ENCODE measurements around the gene METRNL.
"Not testable (repeated sequence)": the region's sequence is repeated elsewhere in the genome, so short reads cannot be mapped to it uniquely, and the experiment has no call there.

METRNL gene

GRCh38 chr17:83118071-83118841 lies 38.8 kb downstream of the METRNL start:
- Histone ChIP-seq H3K79me2 (ENCODE audit: control insufficient read depth, insufficient read depth, low read length, unreplicated experiment) (no peaks in the 10 kb centered on the region), H3K27me3 (ENCODE audit: insufficient read depth, low read length) (peaks cover 3% of the 10 kb centered on the region; the same call in 1 of the 2 replicates), H3K27ac (ENCODE audit: low read depth, low read length) (no peak overlapping the region), H3K4me3 (ENCODE audit: low read depth, low read length) (no peak overlapping the region), H3K4me1 (ENCODE audit: control insufficient read depth, insufficient read depth, low read length, unreplicated experiment) (no peaks in the 10 kb centered on the region), H3K36me3 (ENCODE audit: insufficient read depth, low read length) (no peaks in the 10 kb centered on the region), H2AFZ (ENCODE audit: low read length, unreplicated experiment) (no peak overlapping the region)

DNA sequence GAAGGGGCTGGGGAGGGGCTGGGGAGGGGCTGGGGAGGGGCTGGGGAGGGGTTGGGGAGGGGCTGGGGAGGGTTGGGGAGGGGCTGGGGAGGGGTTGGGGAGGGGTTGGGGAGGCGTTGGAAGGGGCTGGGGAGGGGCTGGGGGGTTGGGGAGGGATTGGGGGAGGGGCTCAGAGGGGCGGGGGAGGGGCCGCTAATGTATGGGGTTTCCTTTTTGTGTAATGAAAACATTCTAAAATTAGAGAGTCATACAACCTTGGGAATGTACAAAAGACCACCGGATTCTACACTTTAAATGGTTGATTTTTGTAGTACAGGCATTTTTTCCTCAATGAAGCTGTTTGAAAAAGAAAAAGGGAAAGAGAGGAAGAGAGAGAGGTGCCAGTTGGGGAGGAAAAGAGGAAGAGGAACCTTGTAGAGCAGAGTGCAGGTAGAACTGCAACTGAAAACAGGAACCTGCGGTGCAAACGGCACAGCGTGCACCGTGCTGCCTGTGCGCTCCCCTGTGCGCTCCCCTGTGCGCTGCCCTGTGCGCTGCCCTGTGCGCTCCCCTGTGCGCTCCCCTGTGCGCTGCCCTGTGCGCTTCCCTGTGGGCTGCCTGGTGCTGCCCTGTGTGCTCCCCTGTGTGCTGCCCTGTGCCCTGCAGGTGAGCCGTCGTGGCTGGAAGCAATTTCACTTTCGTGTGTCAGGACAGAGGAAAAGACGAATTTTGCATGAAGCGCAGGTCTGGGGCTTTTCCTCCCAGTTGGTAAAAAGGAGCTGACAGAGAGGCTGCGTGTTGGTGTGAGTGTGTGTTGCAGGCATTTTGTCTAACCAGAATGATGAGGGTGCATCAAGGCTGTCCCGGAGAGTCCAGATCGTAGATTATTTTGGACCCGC lies 40.8 kb downstream of the METRNL start:
- no peak overlapping the region for H3K4me3 ChIP-seq (ENCODE audit: low read depth, low read length)
- H3K27me3 ChIP-seq (ENCODE audit: insufficient read depth, low read length) = peaks cover 3% of the 10 kb centered on the region; the same call in 1 of the 2 replicates

GRCh38 chr17:83121473-83121872 lies 42.1 kb downstream of the METRNL start:
- H3K4me3 ChIP-seq (ENCODE audit: low read depth, low read length); H2AFZ ChIP-seq (ENCODE audit: low read length, unreplicated experiment); H3K36me3 ChIP-seq (ENCODE audit: insufficient read depth, low read length); H3K27me3 ChIP-seq (ENCODE audit: insufficient read depth, low read length); H3K79me2 ChIP-seq (ENCODE audit: control insufficient read depth, insufficient read depth, low read length, unreplicated experiment); H3K27ac ChIP-seq (ENCODE audit: low read depth, low read length); H3K4me1 ChIP-seq (ENCODE audit: control insufficient read depth, insufficient read depth, low read length, unreplicated experiment): not testable (repeated sequence)

More for the DNA sequence above, 40.8 kb downstream of the METRNL start:
- no peaks in the 10 kb centered on the region for H3K79me2 ChIP-seq (ENCODE audit: control insufficient read depth, insufficient read depth, low read length, unreplicated experiment)
- no peaks in the 10 kb centered on the region for H3K4me1 ChIP-seq (ENCODE audit: control insufficient read depth, insufficient read depth, low read length, unreplicated experiment)
- H2AFZ ChIP-seq (ENCODE audit: low read length, unreplicated experiment) = no peak overlapping the region
- no peak overlapping the region for H3K27ac ChIP-seq (ENCODE audit: low read depth, low read length)
- H3K36me3 ChIP-seq (ENCODE audit: insufficient read depth, low read length) = no peaks in the 10 kb centered on the region

DNA sequence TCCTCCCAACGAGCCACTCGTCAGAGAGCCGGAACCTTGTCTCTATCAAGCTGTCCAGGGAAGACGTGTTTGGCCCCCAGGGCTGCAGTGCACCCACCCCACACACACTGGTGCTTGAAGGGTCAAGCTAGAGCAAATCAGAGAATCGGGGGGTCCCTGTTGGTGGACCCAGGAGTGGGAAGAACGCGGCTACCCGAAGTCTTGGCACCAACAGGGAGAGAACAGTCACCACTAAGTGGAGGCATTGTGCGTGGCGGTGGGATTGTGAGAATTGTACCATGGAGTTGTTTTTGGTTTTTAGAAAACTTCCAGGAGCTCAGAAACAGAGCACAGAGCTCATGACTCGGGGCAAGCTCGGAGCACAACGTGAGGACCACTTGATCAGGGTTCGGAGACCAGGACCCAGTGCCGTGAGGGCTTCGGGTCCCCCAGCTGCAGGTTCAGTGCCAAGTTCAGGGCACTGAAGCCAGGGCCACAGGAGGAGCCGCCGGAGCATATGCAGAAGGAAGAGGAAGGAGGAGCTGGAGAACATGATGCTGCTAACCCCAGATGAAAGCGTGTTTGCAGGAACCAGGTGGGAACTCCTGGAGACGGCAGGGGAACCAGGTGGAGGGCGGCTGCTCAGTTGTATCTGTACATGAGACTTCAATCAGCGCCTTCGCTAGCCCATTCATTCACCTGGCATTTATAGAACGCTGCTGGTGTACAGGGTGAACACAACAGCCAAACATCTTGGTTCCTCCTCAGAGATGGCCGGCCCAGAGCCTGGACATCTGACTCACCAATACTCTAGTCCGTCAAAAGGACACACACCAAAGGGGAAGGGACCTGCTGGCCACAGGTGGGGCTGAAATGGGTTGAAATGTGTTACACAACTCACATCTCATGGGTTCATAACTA lies 42.8 kb downstream of the METRNL start:
- Histone ChIP-seq H3K79me2 (ENCODE audit: control insufficient read depth, insufficient read depth, low read length, unreplicated experiment) (no peaks in the 10 kb centered on the region), H3K4me1 (ENCODE audit: control insufficient read depth, insufficient read depth, low read length, unreplicated experiment) (no peaks in the 10 kb centered on the region), H3K4me3 (ENCODE audit: low read depth, low read length) (no peak overlapping the region), H3K27ac (ENCODE audit: low read depth, low read length) (no peak overlapping the region), H3K27me3 (ENCODE audit: insufficient read depth, low read length) (peaks cover 3% of the 10 kb centered on the region; the same call in 1 of the 2 replicates), H2AFZ (ENCODE audit: low read length, unreplicated experiment) (no peak overlapping the region), H3K36me3 (ENCODE audit: insufficient read depth, low read length) (no peaks in the 10 kb centered on the region)

DNA sequence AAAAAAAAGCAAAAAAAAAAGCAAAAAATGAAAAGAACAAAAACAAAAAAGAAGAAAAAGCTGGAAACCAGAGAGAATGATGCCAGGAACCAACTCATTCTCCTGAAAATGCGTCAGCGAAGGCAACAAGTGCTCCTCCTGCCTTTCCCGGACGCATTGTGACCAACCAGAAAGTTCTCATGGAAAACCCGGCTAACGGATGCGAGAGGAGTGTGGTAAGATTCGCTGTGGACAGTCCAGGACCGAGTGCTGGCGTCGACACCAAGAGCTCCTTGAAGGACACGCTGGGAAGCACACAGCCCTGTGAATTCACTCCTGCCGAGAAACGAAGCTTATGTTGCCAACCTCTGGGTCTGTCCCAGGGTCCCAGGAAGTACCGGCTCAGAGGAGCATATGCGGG lies 43.4 kb downstream of the METRNL start:
- Histone ChIP-seq H3K79me2 (ENCODE audit: control insufficient read depth, insufficient read depth, low read length, unreplicated experiment) (no peaks in the 10 kb centered on the region), H3K27ac (ENCODE audit: low read depth, low read length) (no peak overlapping the region), H3K4me1 (ENCODE audit: control insufficient read depth, insufficient read depth, low read length, unreplicated experiment) (no peaks in the 10 kb centered on the region), H2AFZ (ENCODE audit: low read length, unreplicated experiment) (no peak overlapping the region), H3K36me3 (ENCODE audit: insufficient read depth, low read length) (no peaks in the 10 kb centered on the region), H3K27me3 (ENCODE audit: insufficient read depth, low read length) (peaks cover 3% of the 10 kb centered on the region; the same call in 1 of the 2 replicates), H3K4me3 (ENCODE audit: low read depth, low read length) (no peak overlapping the region)

GRCh38 chr17:83123896-83124801 lies 44.7 kb downstream of the METRNL start:
- H3K79me2 ChIP-seq (ENCODE audit: control insufficient read depth, insufficient read depth, low read length, unreplicated experiment) = no peaks in the 10 kb centered on the region
- H3K27ac ChIP-seq (ENCODE audit: low read depth, low read length) = no peak overlapping the region
- H3K36me3 ChIP-seq (ENCODE audit: insufficient read depth, low read length) = no peaks in the 10 kb centered on the region
- no peak overlapping the region for H3K4me3 ChIP-seq (ENCODE audit: low read depth, low read length)
- H3K27me3 ChIP-seq (ENCODE audit: insufficient read depth, low read length) = peaks cover 3% of the 10 kb centered on the region; the same call in 1 of the 2 replicates
- H3K4me1 ChIP-seq (ENCODE audit: control insufficient read depth, insufficient read depth, low read length, unreplicated experiment) = no peaks in the 10 kb centered on the region
- H2AFZ ChIP-seq (ENCODE audit: low read length, unreplicated experiment) = no peak overlapping the region

DNA sequence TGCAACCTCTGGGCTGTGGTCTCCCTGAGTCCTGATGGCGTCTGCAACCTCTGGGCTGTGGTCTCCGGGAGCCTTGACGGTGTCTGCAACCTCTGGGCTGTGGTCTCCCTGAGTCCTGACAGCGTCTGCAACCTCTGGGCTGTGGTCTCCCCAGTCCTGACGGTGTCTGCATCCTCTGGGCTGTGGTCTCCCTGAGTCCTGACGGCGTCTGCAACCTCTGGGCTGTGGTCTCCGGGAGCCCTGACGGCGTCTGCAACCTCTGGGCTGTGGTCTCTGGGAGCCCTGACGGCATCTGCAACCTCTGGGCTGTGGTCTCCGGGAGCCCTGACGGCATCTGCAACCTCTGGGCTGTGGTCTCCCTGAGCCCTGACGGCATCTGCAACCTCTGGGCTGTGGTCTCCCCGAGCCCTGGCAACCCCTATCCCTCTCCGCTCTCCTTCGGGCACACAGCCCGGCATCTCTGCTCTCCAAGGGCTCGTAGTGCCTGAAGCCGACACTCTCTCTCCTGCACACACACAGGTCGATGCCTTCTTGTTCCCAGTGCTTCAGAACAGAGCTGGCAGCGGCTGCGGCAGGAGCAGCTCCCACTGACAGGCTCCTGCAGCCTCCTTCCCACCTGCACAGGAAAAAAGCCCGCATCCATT lies 45.6 kb downstream of the METRNL start:
- Histone ChIP-seq H3K79me2 (ENCODE audit: control insufficient read depth, insufficient read depth, low read length, unreplicated experiment) (no peaks in the 10 kb centered on the region), H3K27ac (ENCODE audit: low read depth, low read length) (no peak overlapping the region), H3K4me3 (ENCODE audit: low read depth, low read length) (no peak overlapping the region), H2AFZ (ENCODE audit: low read length, unreplicated experiment) (no peak overlapping the region), H3K4me1 (ENCODE audit: control insufficient read depth, insufficient read depth, low read length, unreplicated experiment) (no peaks in the 10 kb centered on the region), H3K36me3 (ENCODE audit: insufficient read depth, low read length) (no peaks in the 10 kb centered on the region), H3K27me3 (ENCODE audit: insufficient read depth, low read length) (peaks cover 3% of the 10 kb centered on the region; the same call in 1 of the 2 replicates)

DNA sequence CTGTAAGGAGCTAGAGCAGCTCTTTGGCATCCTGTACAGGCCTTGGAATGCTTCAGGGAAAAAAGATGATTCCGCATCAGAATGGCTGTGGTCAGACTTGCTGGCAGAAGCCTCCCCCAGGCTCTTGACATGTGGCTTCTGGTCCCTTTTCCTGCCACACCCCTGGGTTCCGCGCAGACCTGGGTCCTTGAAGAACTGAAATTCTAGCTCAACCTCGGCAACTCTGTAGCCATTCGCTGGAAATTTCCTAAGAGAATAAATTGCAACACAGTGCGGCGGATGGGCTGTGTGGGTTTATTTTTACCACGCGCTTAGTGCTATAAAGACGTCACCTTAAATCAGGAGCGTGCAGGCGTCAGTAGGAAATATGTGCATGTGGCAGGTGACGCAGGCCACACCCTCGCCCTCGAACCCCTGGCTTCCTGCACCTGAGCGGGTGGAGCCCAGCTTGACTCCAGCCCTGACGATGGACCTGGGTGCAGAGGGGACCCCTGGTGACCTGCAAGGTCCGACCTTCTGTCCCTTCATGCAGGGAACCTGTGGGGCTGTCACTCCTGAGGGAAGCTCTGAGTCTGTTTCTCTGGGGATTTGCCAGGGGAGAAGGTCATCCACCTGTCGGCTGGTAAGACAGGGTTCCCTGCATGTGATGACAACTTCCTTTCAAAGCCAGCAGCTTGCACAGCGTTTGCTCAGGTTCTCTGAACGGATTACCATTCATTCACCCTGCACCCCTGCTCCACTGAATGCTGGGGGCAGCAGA lies 46.3 kb downstream of the METRNL start:
- no peaks in the 10 kb centered on the region for H3K36me3 ChIP-seq (ENCODE audit: insufficient read depth, low read length)
- no peak overlapping the region for H3K27ac ChIP-seq (ENCODE audit: low read depth, low read length)
- H3K79me2 ChIP-seq (ENCODE audit: control insufficient read depth, insufficient read depth, low read length, unreplicated experiment) = no peaks in the 10 kb centered on the region
- no peaks in the 10 kb centered on the region for H3K4me1 ChIP-seq (ENCODE audit: control insufficient read depth, insufficient read depth, low read length, unreplicated experiment)
- H3K27me3 ChIP-seq (ENCODE audit: insufficient read depth, low read length) = peaks cover 3% of the 10 kb centered on the region; the same call in 1 of the 2 replicates
- no peak overlapping the region for H3K4me3 ChIP-seq (ENCODE audit: low read depth, low read length)
- no peak overlapping the region for H2AFZ ChIP-seq (ENCODE audit: low read length, unreplicated experiment)
